Measurements from ENCODE around the gene CAPNS1. TPM values are rescaled to one million over a fixed set of nuclear protein-coding genes. Genes with fewer than 3 reads are reported as not detected.

Gene CAPNS1
- total RNA-seq, 1 donor, result 346 TPM

DNA sequence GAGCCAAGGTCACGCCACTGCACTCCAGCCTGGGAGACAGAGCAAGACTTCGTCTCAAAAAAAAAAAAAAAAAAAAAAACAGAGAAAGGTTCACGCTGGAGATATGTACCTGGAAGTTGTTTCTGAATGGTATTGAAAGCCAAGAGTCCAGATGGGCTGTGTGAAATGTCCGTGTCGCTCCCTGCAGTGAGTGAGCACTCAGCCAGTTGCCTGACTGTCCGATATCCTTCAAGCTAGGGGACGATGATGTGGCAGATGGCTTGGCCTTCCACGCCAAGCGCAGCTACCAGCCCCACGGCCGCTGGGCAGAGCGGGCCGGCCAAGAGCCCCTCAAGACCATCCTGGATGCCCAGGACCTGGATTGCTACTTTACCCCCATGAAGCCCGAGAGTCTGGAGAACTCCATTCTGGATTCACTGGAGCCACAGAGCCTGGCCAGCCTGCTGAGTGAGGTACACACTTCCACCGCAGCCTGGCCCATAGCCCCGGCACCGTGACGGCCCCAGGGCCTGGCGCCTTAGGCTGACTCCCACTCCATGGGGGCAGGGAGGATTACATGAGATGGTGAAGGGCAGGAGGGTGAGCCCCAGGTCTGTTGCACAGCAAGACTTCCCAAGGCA, 40.6 kb upstream of the CAPNS1 start:
- no peak overlapping the region for H3K4me3 ChIP-seq (ENCODE audit: low read depth, low read length)
- TF ChIP-seq, protein P1, sequence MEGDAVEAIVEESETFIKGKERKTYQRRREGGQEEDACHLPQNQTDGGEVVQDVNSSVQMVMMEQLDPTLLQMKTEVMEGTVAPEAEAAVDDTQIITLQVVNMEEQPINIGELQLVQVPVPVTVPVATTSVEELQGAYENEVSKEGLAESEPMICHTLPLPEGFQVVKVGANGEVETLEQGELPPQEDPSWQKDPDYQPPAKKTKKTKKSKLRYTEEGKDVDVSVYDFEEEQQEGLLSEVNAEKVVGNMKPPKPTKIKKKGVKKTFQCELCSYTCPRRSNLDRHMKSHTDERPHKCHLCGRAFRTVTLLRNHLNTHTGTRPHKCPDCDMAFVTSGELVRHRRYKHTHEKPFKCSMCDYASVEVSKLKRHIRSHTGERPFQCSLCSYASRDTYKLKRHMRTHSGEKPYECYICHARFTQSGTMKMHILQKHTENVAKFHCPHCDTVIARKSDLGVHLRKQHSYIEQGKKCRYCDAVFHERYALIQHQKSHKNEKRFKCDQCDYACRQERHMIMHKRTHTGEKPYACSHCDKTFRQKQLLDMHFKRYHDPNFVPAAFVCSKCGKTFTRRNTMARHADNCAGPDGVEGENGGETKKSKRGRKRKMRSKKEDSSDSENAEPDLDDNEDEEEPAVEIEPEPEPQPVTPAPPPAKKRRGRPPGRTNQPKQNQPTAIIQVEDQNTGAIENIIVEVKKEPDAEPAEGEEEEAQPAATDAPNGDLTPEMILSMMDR (IDR thresholded peaks at IDR 0.05; ENCODE audit: insufficient read depth, low read depth, low read length), result no peak
- no peak for DNase-seq (ENCODE audit: low read depth)

DNA sequence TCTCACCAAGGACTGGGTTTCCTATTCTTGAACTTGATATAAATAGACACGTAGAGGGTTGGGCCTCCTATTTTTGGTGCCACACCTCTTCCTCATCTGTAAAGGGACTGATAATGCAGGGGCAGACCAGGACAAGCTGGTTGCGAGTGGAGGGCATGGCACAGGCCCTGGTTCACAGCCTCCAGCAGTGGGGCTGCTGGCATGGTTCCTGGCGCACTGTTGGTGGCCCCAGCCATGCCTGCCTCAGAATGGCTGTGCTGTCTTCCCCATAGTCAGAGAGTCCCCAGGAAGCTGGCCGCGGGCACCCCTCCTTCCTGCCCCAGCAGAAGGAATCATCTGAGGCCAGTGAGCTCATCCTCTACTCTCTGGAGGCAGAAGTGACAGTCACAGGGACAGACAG, 39.4 kb upstream of the CAPNS1 start:
- H3K4me3 ChIP-seq (ENCODE audit: low read depth, low read length), result no peak overlapping the region
- TF ChIP-seq, protein P1 (IDR thresholded peaks at IDR 0.05; ENCODE audit: insufficient read depth, low read depth, low read length), result no peak
- DNase-seq (ENCODE audit: low read depth), result no peak

DNA sequence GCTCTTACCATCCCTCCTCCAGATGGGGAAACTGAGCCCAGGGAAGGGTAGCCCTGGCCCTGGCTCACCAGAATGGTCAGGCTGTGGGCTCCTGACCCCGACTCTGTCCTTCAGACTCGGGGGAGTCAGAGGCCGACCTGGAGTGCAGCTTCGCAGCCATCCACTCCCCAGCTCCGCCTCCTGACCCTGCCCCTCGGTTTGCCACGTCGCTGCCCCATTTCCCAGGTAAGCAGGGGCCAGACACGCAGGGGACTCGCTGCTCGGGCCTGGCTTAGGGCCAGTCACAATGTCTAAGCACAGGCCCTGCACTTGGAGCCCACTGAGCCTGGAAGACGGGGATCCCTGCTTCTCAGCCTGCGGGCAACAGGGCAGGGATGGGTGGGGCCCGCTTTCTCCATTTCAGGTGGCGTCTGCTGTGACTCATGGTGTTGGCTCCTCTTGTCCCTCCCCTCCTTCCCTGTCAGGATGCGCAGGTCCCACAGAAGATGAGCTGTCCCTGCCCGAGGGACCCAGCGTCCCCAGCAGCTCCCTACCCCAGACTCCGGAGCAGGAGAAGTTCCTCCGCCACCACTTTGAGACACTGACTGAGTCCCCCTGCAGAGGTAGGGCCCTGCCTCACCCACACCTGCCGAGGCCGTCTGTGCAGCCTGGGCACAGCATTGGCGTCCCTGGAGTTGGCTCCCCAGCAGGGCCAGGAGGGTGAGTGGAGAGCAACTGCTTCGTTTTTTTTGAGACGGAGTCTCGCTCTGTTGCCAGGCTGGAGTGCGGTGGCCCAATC, 38.1 kb upstream of the CAPNS1 start:
- TF ChIP-seq, protein P1 (IDR thresholded peaks at IDR 0.05; ENCODE audit: insufficient read depth, low read depth, low read length), result no peak
- H3K4me3 ChIP-seq (ENCODE audit: low read depth, low read length), result no peak overlapping the region
- DNase-seq (ENCODE audit: low read depth), result no peak

DNA sequence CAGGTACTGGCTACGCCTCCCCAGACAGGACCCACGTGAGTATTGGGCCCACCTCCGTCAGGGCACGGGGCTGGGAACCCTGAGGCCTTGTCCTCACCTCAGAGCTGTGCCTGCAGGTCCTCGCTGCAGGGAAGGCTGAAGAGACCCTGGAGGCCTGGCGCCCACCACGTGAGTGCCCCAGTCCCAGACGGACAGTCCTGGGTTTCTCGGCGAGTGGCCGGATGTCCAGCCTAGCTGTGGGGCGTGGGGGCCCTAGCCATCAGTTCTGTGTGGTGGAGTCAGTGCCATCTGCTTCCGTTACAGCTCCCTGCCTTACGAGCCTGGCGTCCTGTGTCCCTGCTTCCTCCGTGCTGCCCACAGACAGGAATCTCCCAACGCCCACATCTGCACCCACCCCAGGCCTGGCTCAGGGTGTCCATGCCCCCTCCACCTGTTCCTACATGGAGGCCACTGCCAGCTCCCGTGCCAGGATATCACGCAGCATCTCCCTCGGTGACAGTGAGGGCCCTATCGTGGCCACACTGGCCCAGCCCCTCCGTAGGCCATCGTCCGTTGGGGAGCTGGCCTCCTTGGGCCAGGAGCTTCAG, 36.7 kb upstream of the CAPNS1 start:
- DNase-seq (ENCODE audit: low read depth), result no peak
- H3K4me3 ChIP-seq (ENCODE audit: low read depth, low read length), result no peak overlapping the region
- TF ChIP-seq, protein P1 (IDR thresholded peaks at IDR 0.05; ENCODE audit: insufficient read depth, low read depth, low read length), result no peak

DNA sequence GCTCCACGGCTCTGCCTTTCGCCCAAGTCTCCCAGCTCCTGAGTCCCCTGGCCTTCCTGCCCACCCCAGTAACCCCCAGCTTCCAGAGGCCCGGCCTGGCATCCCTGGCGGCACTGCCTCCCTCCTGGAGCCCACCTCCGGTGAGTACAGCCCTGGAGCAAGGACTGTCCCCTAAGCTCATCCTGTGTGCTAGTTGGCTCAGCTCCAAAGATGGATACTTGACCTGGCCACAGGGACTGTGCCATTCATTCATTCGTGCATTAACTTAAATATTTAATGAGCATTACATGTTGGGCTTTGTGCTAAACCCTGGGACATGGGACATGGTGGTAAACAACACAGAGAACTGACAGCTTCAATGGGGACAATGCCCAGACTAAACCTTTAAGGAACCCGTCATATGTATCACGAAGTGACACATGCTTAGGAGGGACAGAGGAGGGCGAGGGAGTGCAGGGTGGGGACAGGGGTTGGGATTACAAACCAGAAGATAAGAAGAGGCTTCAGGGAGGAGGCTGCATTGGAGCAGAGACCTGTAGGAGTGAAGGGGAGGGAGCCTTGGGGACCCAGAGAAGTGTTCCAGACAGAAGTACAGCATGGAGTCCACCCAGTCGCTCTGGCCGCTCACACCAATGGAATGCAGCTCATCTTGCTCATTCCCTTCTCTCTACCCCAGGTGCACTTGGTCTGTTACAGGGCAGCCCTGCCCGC, 35.9 kb upstream of the CAPNS1 start:
- TF ChIP-seq, protein P1 (IDR thresholded peaks at IDR 0.05; ENCODE audit: insufficient read depth, low read depth, low read length), result no peak

DNA sequence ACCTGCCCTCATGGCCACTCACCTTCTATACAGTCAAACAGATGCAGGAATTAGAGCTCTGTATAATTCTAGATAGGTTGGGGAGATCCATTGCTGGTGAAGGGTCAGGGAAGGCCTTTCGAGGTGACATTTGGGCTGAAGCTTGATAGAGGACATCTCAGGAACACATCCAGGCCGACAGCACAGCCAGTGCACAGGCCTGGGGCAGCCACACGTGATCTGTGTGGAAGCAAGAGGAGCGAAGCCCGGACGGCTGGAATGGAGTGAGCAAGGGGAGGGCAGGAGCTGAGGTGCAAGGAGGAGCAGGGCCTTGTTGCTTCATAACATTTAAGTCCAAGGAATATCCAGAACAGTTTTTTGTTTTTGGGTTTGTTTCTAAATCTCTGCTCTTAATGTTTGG, 33.4 kb upstream of the CAPNS1 start:
- H3K4me3 ChIP-seq (ENCODE audit: low read depth, low read length), result no peak overlapping the region
- no peak for DNase-seq (ENCODE audit: low read depth)
- TF ChIP-seq, protein P1 (IDR thresholded peaks at IDR 0.05; ENCODE audit: insufficient read depth, low read depth, low read length), result no peak

More for the DNA sequence above, 35.9 kb upstream of the CAPNS1 start:
- no peak for DNase-seq (ENCODE audit: low read depth)
- H3K4me3 ChIP-seq (ENCODE audit: low read depth, low read length), result no peak overlapping the region

All from fibroblast of villous mesenchyme (primary cell).